ENCODE data around the gene DCT. TPM values are rescaled to one million over a fixed set of nuclear protein-coding genes. Genes with fewer than 3 reads are reported as not detected.

Gene DCT
- total RNA-seq, 3 donors from 2014 or later (not counting 1 experiment from before 2014, with no cell fraction given): 0.16 to 0.75 (median 0.28) TPM

- Mint-ChIP-seq H3K27ac (no peak overlapping the region), H3K27me3 (ENCODE audit: low read depth in 2 of 2) (peaks cover 10 to 14% of the 10 kb centered on the region in 2 donors), H3K36me3 (no peaks in the 10 kb centered on the region), H3K4me3 (no peak overlapping the region), H3K9me3 (peaks cover 0 to 2% of the 10 kb centered on the region in 2 donors), H3K4me1 (no peaks in the 10 kb centered on the region)
- Histone ChIP-seq H3K27ac (ENCODE audit: low read length) (no peak overlapping the region), H3K4me1 (ENCODE audit: control insufficient read depth, insufficient read depth, low read length) (no peaks in the 10 kb centered on the region), H3K9me3 (ENCODE audit: control insufficient read depth, insufficient read depth, low read length) (no peaks in the 10 kb centered on the region), H3K36me3 (ENCODE audit: control insufficient read depth, insufficient read depth, low read length) (no peaks in the 10 kb centered on the region), H3K4me3 (ENCODE audit: low read length) (no peak overlapping the region), H3K27me3 (ENCODE audit: control insufficient read depth, insufficient read depth, low read length) (no peaks in the 10 kb centered on the region)
- intact Hi-C loops (cut with micrococcal nuclease): no loop called here
- ATAC-seq (no peak), DNase-seq (no peak)
- TF ChIP-seq CTCF (IDR thresholded peaks at IDR 0.05): no peak
Observed at GRCh38 chr13:94520001-94520400, 40.5 kb upstream of the DCT start.

GRCh38 chr13:94516456-94516855 is 37.0 kb upstream of the DCT start:
- H3K4me3 ChIP-seq (ENCODE audit: low read length): no peak overlapping the region
- no peaks in the 10 kb centered on the region for H3K9me3 ChIP-seq (ENCODE audit: control insufficient read depth, insufficient read depth, low read length)
- TF ChIP-seq CTCF (IDR thresholded peaks at IDR 0.05): no peak
- peaks cover 14 to 17% of the 10 kb centered on the region in 2 donors for H3K27me3 Mint-ChIP-seq (ENCODE audit: low read depth in 2 of 2)
- no peak overlapping the region for H3K4me3 Mint-ChIP-seq
- H3K27ac Mint-ChIP-seq: no peak overlapping the region
- H3K36me3 ChIP-seq (ENCODE audit: control insufficient read depth, insufficient read depth, low read length): no peaks in the 10 kb centered on the region
- no peak for ATAC-seq
- H3K36me3 Mint-ChIP-seq: no peaks in the 10 kb centered on the region
- peaks cover 0 to 2% of the 10 kb centered on the region in 2 donors for H3K9me3 Mint-ChIP-seq
- no peak for DNase-seq
- intact Hi-C loops (cut with micrococcal nuclease): no loop called here
- WGBS (ENCODE audit: insufficient coverage): 89% methylated on average over 1 of the region's 1 CpG
- no peaks in the 10 kb centered on the region for H3K4me1 ChIP-seq (ENCODE audit: control insufficient read depth, insufficient read depth, low read length)
- H3K27me3 ChIP-seq (ENCODE audit: control insufficient read depth, insufficient read depth, low read length): no peaks in the 10 kb centered on the region
- no peak overlapping the region for H3K27ac ChIP-seq (ENCODE audit: low read length)
- H3K4me1 Mint-ChIP-seq: no peaks in the 10 kb centered on the region

GRCh38 chr13:94515911-94516310 is 36.4 kb upstream of the DCT start:
- Histone ChIP-seq H3K4me1 (ENCODE audit: control insufficient read depth, insufficient read depth, low read length) (no peaks in the 10 kb centered on the region), H3K27me3 (ENCODE audit: control insufficient read depth, insufficient read depth, low read length) (no peaks in the 10 kb centered on the region), H3K4me3 (ENCODE audit: low read length) (no peak overlapping the region), H3K36me3 (ENCODE audit: control insufficient read depth, insufficient read depth, low read length) (no peaks in the 10 kb centered on the region), H3K27ac (ENCODE audit: low read length) (no peak overlapping the region), H3K9me3 (ENCODE audit: control insufficient read depth, insufficient read depth, low read length) (no peaks in the 10 kb centered on the region)
- WGBS (ENCODE audit: insufficient coverage): 99% methylated on average over 4 of the region's 4 CpGs
- DNase-seq (no peak), ATAC-seq (no peak)
- Mint-ChIP-seq H3K4me3 (no peak overlapping the region), H3K36me3 (no peaks in the 10 kb centered on the region), H3K9me3 (peaks cover 0 to 2% of the 10 kb centered on the region in 2 donors), H3K27ac (no peak overlapping the region), H3K4me1 (no peaks in the 10 kb centered on the region), H3K27me3 (ENCODE audit: low read depth in 2 of 2) (peaks cover 14 to 19% of the 10 kb centered on the region in 2 donors)
- no peak for TF ChIP-seq CTCF (IDR thresholded peaks at IDR 0.05)
- intact Hi-C loops (cut with micrococcal nuclease): no loop called here

GRCh38 chr13:94515374-94515773 is 35.9 kb upstream of the DCT start:
- Histone ChIP-seq H3K9me3 (ENCODE audit: control insufficient read depth, insufficient read depth, low read length) (no peaks in the 10 kb centered on the region), H3K27ac (ENCODE audit: low read length) (no peak overlapping the region), H3K27me3 (ENCODE audit: control insufficient read depth, insufficient read depth, low read length) (no peaks in the 10 kb centered on the region), H3K4me3 (ENCODE audit: low read length) (no peak overlapping the region), H3K4me1 (ENCODE audit: control insufficient read depth, insufficient read depth, low read length) (no peaks in the 10 kb centered on the region), H3K36me3 (ENCODE audit: control insufficient read depth, insufficient read depth, low read length) (no peaks in the 10 kb centered on the region)
- no peaks in the 10 kb centered on the region for H3K36me3 Mint-ChIP-seq
- H3K27ac Mint-ChIP-seq: no peak overlapping the region
- H3K4me1 Mint-ChIP-seq: no peaks in the 10 kb centered on the region
- peaks cover 0 to 2% of the 10 kb centered on the region in 2 donors for H3K9me3 Mint-ChIP-seq
- no peak for TF ChIP-seq CTCF (IDR thresholded peaks at IDR 0.05)
- no peak for DNase-seq
- peaks cover 14 to 23% of the 10 kb centered on the region in 2 donors for H3K27me3 Mint-ChIP-seq (ENCODE audit: low read depth in 2 of 2)
- intact Hi-C loops (cut with micrococcal nuclease): no loop called here
- ATAC-seq: no peak
- WGBS (ENCODE audit: insufficient coverage): 100% methylated on average over 2 of the region's 2 CpGs
- H3K4me3 Mint-ChIP-seq: no peak overlapping the region
